ENCODE measurements around the gene ECEL1.
"Not testable (repeated sequence)": the region's sequence is repeated elsewhere in the genome, so short reads cannot be mapped to it uniquely, and the experiment has no call there.

The ECEL1 gene

DNA sequence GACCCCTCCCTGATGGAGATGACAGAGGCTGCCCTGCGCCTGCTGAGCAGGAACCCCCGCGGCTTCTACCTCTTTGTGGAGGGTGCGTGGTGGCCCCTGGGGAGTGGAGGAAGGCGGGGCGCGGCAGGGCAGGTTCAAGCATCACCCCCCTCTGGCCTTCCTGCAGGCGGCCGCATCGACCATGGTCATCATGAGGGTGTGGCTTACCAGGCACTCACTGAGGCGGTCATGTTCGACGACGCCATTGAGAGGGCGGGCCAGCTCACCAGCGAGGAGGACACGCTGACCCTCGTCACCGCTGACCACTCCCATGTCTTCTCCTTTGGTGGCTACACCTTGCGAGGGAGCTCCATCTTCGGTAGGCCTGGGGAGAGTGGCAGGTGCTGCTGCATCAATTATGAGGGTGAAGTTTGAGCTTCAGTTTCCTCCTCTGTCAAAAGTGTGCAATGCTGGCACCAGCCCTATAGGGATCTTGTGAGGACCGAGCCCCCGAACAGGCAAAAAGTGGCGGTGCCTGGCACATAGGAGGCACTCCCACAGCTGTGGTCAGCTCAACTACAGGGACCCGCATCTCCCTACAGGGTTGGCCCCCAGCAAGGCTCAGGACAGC is 29.5 kb downstream of the ECEL1 start:
- DNase-seq, result no peak

DNA sequence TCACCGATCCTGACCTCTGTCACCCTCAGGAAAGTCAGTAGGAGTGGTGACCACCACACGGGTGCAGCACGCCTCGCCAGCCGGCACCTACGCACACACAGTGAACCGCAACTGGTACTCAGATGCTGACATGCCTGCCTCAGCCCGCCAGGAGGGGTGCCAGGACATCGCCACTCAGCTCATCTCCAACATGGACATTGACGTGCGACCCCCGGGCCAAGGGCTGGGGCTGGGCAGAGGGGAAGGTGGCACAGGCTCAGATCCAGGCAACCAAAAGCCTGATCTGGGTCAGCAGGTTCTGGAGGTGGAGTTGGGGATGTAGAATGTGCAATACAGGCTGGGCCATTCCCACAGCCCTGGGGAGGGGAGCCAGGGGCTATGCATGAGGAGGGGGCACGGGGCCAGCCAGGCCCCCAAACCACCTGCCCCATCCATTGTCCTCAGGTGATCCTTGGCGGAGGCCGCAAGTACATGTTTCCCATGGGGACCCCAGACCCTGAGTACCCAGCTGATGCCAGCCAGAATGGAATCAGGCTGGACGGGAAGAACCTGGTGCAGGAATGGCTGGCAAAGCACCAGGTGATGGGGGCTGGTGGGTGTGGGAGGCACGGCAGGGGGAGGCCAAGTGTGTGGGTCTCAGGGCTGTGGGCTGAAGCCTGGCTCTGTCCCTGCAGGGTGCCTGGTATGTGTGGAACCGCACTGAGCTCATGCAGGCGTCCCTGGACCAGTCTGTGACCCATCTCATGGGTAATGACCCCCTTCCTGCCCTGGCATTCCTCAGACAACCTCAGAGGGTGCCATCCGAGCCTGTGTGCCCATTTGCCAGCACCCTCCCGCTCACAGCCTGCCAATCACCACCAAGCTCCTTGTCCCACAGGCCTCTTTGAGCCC is 30.3 kb downstream of the ECEL1 start:
- DNase-seq, result no peak

DNA sequence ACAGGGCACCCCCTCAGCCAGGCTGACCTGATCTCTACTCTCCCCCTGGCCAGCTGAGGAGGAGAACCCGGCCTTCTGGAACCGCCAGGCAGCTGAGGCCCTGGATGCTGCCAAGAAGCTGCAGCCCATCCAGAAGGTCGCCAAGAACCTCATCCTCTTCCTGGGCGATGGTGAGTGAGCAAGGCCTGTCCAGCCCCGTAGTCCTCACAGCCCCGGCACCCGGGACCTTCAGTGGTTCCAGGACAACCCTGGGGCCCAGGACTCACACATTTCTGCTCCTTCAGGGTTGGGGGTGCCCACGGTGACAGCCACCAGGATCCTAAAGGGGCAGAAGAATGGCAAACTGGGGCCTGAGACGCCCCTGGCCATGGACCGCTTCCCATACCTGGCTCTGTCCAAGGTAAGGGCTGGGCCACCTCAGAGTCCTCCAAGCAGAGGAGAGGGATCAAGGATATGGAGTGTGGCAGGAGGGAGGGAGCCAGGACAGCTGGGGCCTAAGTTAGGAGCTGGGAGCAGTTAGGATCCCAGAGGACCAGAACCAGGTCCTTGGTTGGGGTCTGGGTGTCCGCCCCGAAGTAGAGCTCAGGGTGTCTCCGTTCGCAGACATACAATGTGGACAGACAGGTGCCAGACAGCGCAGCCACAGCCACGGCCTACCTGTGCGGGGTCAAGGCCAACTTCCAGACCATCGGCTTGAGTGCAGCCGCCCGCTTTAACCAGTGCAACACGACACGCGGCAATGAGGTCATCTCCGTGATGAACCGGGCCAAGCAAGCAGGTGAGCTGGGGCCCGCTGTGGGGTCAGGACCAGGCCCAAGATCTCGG is 31.1 kb downstream of the ECEL1 start:
- no peak for DNase-seq

DNA sequence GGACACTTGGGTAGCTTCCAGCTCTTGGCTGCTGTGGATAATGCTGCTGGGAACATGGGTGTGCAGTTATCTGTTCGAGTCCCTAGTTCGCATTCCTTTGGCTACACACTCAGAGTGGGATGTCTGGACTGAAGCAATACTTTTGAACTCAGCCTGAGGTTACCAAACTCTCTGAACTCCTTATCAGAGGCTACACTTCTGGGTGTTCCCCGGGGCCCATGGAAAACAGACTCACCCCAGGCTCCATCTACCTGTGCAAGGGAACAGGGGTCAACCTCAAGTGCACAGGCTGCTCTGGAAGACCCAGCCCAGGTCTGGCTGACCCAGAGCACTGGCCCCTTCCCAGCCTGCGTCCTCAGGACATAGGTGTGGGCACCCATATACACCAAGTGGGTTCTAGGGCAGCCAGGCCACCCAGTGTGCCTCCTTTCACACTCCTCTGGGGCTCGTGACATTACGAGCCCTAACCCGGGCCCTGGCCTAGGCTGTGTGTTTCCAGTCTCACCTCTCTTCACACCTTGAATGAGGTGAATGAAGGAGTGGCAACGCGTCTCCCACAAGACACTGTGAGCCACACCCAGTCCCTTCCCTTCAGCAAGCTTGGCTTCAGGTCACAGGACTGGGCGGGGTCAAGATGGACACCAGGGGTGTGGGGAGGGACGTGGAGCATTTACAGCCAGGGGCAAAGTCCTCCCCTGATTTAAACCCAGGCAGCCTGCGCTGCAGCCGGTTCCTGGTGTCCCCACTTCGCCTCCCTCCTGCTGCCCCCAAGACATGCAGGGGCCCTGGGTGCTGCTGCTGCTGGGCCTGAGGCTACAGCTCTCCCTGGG is 32.0 kb downstream of the ECEL1 start, which contains the start of gene ALPI:
Gene ALPI (plus strand): TSS at position 728 of the 830 bp plus-strand sequence. CDS start 47 bp downstream, at position 775.
- no peak for DNase-seq

DNA sequence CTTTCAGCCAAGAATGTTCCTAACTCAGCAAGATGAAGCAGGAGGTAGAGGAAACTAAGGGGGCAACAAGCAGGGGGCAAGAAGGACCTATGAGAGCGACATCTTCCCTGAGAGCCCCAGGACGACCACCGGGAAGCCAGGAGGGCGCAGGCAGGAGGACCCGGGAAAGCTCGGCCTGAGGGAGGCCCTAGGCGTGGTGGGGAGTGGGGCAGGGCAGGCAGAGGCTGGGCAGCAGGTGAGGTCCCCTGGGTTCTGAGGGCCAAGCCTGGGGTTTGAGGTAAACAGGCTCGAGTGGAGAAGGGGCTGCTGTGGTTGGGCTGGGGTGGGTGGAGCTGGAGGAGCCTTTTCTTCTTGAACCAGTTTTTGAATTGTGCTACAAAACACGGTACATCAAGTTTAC is 33.0 kb downstream of the ECEL1 start:
- DNase-seq, result no peak

DNA sequence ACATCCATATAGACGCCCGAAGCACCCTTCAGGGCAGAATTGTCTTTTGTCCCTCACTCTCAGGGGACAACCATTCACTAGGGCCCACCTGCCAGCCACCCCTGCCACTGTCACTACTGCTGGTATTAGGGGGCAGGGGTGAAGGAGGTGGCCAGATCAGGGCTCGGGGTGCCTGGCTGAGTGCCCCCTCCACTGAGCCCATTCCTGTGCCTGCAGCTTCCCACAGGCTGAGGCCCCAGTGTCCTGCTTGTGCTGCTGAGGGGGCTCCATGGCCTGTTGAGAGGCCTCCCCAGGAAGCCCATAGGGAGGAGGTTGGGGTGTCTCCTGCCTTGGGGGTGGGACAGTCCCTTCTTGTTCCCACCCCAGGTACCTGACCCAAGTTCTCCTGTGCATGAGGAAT is 36.0 kb downstream of the ECEL1 start:
- DNase-seq, result not testable (repeated sequence)

DNA sequence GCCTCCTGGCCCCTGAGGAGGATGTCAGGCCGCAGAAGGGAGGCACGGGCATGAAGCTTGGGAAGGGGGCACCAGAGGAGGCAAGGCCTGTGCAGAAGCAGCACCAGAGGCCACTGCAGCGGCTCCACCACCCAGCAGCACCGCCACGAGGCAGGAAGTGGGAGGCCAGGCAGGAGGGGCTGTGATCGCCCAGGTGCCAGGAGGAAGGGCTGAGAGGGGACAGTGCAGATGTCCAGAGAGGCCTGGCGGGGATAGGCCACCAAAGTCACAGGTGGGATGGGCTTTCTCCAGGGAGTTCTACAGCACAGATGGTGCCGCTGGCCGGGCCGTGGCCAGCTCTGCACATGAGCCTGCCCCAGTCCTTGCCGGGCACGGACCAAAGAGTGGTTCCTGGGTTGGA is 37.7 kb downstream of the ECEL1 start:
- DNase-seq, result no peak

DNA sequence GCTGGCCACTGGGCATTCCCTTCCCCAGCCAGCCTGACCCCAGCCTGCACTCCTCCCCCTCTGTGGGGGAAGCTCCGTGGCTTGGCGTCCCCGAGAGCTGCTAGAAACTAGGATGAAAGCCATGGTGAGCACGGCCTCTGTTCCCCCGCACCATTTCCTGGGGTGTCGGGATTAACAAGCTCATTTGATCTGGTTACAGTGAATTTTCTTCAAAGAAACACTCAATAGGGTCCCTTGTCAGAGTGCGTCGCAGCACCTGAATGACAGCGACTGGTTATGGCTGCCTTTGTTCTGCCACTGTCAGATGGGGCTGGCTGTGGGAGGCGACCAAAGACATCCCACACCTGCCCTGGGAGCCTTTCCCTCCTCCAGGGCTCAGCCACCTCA is 39.3 kb downstream of the ECEL1 start:
- DNase-seq, result no peak

DNA sequence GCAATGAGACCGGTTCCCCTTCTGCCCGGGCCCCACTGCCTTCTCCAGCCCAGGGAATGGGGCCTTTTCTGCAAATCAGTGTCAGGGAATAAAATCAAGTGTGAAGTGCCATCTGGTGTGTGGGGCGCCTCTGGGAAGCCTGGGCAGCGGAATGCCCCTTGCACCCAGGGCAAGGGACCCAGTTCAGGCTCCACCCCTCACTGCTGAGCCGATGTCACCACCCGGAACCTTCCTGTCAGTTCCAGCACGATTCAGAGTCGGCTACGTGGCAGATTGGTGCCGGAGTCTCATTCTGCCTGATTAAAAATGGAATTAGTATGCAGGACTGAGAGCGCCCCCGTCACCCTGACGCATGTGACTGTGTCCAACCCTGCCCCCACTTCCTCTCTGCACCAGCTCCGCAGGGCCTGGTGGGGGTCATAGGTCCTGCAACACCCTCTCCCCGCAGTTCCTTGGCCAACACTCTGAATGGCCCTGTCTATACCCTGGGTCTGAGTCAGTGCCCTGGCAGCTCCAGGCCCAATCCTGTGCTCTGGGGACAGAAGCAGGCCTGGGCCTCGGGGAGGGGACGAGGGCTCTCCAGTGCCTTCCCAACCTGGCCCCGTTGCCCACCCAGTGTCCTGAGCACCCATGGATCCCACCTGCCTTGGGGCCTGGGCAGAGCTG is 39.9 kb downstream of the ECEL1 start:
- DNase-seq, result no peak

DNA sequence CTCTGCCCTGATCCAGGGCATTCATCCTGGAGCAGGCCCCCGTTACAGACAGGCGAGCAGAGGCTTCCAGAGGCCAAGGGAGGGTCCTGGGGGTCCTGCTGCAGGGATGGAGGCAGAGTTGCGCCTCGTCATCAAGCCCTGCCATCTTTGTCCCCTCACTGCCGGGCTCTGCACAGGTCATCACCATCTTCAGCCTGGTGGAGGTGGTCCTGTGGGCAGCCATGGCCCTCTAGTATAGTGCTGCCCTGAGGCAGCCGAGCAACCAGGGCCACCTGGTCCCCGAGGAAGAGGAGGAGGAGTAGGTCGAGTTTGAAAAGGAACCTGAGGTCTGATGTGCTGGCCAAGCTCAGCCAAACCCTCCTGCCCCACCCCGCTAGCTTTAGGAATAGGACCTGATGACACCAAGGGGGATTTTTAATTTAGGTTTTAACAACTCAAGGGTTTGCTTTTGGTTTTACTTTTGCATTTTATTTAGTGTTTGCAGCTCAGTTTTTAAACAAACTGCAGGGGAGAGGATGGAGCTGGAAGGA is 40.5 kb downstream of the ECEL1 start:
- no peak for DNase-seq

DNA sequence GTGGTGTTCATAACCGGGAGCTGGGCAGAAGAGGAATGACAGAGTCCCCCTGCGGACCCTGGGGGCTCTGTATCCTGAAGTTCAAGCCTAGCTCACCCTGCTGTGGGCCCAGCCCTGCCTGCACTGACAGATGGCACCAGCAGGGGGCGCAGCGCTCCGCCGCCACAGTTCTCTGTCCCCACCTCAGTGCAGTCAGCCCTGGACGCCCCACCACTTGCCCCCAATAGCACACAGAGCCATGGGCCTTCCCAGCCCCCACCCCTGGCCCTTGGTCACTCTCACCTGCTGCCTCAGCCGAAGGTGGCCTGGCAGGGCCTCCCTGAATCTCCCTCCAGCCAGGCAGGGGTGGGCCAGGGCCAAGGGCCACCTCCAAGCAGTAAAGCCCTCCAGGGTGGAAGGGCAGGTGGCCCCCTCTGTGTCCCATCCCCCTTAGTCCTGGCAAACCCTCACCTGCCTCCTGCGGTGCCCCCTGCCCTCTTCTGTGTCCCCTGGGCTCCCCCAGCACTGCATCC is 41.3 kb downstream of the ECEL1 start:
- DNase-seq, result not testable (repeated sequence)

DNA sequence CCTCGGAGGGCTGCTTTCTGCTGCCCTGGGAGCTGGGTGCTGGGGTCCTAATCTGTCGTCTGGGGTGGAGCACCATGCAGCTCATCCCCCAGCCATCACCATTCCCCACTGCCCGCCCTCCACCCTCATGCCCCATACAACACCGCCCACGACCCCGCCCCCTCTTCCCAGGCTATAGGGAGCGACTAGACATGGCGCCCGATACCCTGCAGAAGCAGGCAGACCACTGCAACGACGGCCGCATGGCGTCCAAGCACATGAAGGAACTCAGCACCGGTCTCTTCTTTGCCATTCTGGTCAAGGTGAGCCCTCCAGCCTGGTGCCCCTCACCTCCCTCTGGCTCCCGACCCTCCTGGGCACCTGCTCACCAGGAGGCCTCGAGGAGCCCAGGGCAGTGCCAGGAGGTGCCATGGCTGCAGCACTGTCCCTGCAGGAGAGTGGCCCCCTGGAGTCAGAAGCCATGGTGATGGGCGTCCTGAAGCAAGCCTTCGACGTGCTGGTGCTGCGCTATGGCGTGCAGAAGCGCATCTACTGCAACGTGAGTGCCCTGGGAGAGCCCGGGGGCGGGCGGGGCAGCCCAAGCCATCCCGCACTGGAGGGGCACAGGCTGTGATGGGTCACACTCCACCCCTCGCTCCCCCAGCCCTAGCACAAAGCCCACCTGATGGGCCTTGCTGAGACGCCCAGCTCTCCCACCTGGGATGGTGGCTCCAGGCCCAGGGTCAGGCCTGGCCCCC is 42.3 kb downstream of the ECEL1 start:
- not testable (repeated sequence) for DNase-seq

DNA sequence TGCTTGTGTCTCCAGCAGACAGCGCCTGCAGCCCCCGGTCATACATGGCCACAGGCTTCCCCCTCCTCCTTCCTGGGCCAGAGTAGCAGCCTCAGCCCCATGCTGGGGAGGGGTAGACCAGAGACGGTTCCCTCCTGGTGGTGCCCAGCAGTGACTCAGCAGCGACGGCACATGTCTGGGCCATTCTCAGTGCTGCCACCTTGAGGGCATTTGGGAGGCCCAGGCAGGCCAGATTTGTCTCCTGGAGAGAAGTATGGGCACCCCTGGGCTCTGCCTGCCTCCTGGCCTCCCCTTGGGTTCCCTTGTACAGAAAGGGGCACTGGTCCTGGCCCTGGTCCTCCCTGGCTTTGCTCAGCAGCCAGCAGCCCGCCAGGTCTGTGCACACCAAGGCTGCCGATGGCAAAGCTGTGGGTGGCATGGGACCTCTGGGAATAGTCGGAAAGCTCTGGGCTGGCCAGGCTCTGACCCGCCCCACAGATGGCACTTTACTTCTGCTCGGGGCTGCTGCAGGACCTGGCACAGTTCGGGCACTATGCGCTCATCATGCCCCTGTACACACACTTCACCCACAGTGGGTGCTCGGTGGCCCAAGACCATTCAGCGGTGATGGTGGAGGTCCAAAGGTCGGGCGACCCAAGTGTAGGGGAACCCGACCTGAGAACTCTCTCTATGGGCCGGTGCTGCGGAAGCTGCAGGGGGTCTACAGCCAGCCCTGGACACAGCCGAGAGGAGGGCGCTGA is 43.1 kb downstream of the ECEL1 start:
- DNase-seq, result no peak

DNA sequence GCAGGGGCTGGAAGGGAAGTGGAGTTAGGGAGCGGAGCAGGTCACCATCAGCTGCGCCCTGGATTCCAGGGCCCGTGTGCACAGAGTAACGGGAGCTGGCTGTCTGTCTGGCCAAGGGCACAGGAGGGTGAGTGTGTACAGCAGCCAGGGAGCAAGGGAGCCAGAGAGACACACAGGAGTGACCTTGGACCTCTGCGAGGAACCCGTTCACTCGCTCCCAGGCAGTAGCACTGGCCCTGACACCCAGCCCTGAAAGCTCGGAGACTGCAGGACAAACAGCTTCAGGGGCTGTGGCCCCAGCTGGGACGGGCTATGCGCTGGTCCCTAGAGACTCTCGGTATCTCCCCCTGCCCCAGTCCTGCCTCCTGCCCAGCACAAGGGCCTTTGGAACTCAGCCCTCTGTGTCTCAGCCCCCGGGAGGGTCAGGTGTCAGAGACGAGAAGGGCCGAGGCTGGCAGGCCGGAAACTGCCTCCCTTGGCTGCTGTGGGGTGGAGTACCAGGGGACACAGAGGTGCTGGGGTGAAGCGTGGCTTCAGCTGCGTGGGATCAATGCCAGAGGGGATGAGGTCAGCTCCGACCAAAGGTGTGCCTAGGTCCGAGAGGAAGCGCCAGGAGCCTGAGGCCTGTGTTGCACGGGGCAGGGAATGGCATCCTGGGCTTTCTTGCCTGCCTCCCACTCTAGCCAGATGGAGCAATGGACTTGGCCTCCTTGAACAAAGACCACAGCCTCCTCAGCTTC is 43.8 kb downstream of the ECEL1 start:
- not testable (repeated sequence) for DNase-seq

DNA sequence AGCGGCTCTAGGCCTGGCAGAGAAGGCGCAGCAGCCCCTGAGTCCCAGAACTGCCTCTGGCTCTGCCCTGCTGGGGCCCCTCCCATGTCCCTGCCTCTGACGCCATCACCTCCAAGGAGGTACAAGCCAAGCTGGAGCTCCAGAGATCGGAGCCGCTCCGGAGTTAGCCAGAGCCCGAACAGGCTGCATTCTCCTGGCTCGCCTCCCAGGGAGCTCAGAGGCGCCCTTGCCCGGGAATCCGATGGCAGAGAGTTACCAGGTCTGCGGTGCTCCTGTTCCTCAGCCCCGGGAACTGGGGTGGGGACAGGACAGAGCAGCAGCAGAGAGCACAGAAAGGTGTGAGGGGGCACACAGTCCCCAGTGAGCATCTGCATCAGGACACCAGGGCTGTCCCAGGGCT is 44.6 kb downstream of the ECEL1 start:
- not testable (repeated sequence) for DNase-seq

DNA sequence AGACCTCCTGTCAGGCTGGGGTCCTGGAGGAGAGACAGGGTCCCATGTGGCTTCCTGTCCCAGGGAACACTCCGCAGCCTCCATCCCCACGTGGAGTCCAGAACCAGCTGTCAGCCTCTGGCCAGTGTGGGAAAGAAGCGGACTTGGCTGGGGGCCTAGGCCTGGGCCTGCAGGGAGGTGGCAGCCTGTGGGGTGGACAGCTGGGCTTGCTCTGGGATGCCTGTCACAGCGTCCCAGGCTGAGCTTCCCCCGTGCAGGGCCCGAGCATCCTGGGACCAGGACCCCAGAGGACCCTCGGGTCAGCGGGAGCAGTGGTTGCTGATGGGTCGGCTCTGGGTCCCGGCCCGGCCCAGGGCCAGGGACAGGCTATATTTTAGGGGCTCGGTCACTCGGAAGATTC is 45.2 kb downstream of the ECEL1 start:
- DNase-seq, result not testable (repeated sequence)

DNA sequence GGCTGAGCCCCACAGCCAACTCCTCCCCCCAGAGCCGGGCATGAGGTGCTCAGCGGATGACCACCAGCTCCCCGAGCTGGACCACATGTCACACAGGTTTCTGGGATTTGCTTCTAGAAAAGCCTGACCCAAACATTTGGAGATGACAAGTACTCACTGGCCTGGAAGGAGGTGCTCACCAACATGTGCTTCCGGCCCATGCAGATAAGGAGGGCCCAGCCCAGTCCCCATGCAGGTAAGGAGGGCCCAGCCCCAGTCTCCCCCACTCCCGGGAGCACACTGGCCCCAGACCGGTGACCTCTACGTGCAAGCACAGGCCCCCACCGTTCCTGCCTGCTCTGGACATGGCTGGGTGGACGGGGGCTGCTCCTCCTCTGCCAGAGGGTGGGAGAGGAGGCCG is 45.7 kb downstream of the ECEL1 start:
- DNase-seq, result not testable (repeated sequence)

DNA sequence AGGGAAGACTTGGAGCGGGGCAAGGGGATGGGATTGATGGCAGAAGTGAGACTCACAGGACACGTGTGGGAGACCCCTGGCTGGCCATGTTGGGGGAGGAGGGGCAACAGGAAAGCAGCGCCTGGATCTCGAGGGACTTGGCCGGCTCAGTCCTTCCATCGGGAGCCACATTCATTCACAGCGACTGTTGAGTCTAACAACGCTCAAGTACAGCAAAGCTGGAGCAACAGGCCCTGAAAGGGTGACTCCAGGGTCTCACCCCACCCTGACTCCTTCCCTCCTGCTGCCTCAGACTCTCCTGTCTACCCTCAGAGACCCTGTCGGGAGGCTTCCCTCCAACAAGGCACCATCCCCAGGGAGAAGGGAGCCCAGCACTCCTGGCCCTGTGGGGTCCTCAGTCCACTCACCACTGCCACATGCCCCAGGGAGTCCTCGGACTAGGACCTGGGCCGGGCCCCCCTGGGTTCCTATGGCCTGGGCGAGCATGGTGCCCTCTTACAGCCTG is 46.4 kb downstream of the ECEL1 start:
- no peak for DNase-seq
